AG08395 (cell line): ENCODE measurements around the gene RAB27B.

Source experiments
- DNase-seq: peaks from one replicate; pipeline ENCODE4 v3.0.0; 2012; ENCODE audit warnings: mixed read lengths, low spot score

The RAB27B gene

GRCh38 chr18:54911551-54911950, 83.3 kb downstream of the RAB27B start:
- no peak for DNase-seq

- DNase-seq = no peak
Observed at GRCh38 chr18:54914816-54915215, 86.5 kb downstream of the RAB27B start.

- DNase-seq = no peak
Observed at GRCh38 chr18:54916507-54916906, 88.2 kb downstream of the RAB27B start.

- DNase-seq = no peak
Observed at GRCh38 chr18:54918060-54918459, 89.8 kb downstream of the RAB27B start.

GRCh38 chr18:54919412-54919811, 91.1 kb downstream of the RAB27B start:
- DNase-seq = no peak

GRCh38 chr18:54923339-54923956, 95.2 kb downstream of the RAB27B start:
- no peak for DNase-seq

GRCh38 chr18:54924948-54925347, 96.7 kb downstream of the RAB27B start:
- DNase-seq = no peak

GRCh38 chr18:54926593-54927325, 98.5 kb downstream of the RAB27B start:
- no peak for DNase-seq

GRCh38 chr18:54928236-54928635, 100.0 kb downstream of the RAB27B start:
- no peak for DNase-seq

GRCh38 chr18:54931152-54931551, 102.9 kb downstream of the RAB27B start:
- no peak for DNase-seq

GRCh38 chr18:54932472-54932871, 104.2 kb downstream of the RAB27B start:
- DNase-seq = no peak

GRCh38 chr18:54938506-54938905, 110.2 kb downstream of the RAB27B start:
- no peak for DNase-seq

- no peak for DNase-seq
Observed at GRCh38 chr18:54939361-54939917, 111.2 kb downstream of the RAB27B start.

- DNase-seq = no peak
Observed at GRCh38 chr18:54942144-54942543, 113.9 kb downstream of the RAB27B start.

- DNase-seq = no peak
Observed at GRCh38 chr18:54942569-54942968, 114.3 kb downstream of the RAB27B start.
